HG03060 (cell line): Measurements from ENCODE around the gene CHST9.
"Not testable (repeated sequence)": the region's sequence is repeated elsewhere in the genome, so short reads cannot be mapped to it uniquely, and the experiment has no call there.

Experiments used
- ATAC-seq: cut with Tn5 transposase; IDR thresholded peaks from one replicate; pipeline ENCODE4 v1.9.1; 2021; ENCODE audit warnings: low read depth, moderate number of reproducible peaks; ENCODE audit not compliant: unreplicated experiment

The CHST9 gene

DNA sequence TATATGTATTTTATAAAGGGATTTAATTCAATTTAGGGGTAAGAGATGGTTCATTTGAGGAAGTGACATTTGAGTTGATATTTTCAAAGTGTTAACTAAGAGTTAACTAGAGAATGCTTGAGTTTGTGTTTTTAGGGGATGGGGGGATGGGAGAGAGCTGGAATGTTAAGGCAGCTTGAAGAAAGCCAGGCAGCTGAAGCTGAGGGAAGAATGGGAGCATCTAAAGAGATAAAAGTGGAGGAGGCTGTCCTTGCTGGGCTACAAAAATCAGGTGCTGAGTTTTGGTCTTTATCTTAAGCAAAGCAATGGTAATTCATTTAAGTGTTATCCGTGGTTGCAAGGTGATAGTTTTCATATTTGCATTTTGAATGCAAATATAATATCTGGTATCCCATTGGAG, 9.2 kb downstream of the CHST9 start:
- no peak for ATAC-seq

DNA sequence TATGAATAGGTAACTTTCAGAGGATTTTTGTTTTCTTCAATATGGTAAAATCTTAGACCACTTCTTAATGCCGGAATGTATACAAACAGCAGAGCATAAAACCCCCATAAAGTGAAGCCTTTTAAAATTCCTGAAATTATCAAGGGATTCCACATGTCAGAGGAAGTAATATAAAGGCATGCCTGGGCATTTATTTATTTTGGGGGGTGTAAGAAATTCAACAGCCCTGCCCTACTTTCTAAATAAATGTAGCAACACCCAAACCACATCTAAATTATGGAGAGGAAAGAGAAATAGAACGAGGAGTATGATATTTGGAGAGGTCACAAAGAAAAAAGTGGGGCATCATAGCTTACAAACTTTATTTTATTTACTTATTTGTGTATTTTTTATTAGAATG, 9.9 kb downstream of the CHST9 start:
- ATAC-seq, result no peak

DNA sequence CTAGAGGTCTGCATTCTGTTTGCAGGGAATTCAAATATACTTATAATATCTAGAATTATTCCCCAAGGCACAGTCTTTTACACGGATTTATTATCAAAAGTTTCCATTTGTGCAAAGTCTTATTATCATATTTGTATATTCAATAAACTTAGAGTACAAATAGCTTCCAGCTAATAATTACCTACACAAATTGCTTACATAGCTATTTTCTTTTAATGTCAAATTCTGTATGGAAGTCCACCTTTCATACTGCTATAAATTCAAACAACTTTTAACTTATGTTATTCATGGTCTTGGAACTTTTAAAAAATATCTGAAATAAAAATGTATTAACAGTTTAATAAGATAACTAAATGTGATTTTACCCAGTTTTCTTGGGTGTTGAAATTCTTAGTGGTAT, 13.1 kb downstream of the CHST9 start:
- ATAC-seq, result no peak

DNA sequence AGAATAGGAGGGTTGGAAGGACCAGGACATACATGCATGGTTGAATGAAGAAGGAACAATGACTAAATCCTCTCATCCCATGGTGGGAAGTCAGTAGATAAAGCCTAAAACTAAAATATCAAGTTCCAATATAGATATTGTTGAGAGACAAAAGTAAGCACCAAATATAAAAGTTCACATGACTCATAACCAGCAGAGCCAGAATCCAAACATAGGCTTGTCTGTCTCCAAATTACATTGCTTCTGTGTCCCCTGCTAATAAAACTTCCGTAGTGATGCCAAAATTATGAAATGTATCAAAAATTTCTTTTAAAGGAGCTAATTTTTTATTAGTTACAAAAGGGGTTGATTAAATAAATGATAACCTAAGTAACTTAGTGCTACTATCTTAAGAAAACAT, 19.7 kb downstream of the CHST9 start:
- no peak for ATAC-seq

DNA sequence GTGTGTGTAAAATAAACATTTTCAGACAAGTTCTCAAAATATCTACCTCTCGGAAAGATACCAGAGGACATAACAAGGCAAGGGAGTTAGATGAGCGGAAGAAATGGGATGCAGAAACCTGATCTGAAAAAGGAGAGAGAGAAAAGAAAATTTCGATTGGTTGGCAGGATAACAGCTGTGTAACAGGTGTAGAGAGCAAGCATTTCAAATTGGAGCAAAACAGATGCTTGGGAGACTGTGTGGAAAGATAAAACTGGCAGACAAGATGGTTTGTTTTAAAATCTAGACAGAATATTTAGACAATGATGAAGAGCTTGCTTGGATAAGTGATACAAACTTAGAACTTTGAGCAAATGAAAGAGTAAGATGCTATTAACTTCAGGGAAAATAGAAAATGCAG, 20.2 kb downstream of the CHST9 start:
- no peak for ATAC-seq

DNA sequence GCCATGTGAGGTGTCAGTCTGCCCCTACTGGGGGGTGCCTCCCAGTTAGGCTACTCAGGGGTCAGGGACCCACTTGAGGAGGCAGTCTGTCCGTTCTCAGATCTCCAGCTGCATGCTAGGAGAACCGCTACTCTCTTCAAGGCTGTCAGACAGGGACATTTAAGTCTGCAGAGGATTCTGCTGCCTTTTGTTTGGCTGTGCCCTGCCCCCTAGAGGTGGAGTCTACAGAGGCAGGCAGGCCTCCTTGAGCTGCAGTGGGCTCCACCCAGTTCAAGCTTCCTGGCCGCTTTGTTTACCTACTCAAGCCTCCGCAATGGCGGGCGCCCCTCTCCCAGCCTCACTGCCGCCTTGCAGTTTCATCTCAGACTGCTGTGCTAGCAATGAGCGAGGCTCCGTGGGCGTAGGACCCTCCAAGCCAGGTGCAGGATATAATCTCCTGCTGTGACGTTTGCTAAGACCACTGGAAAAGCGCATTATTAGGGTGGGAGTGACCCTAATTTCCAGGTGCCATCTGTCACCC, 21.9 kb downstream of the CHST9 start:
- not testable (repeated sequence) for ATAC-seq

DNA sequence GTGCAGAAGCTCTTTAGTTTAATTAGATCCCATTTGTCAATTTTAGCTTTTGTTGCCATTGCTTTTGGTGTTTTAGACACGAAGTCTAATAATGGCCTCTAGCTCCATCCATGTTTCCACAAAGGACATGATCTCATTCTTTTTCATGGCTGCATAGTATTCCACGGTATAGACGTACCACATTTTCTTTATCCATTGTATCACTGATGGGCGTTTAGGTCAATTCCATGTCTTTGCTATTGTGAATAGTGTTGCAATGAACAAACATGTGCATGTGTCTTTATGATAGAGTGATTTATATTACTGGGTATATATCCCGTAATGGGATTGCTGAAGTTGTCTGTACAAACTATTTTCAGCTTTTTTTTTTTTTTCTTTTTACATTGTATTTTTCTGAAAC, 35.9 kb downstream of the CHST9 start:
- not testable (repeated sequence) for ATAC-seq

DNA sequence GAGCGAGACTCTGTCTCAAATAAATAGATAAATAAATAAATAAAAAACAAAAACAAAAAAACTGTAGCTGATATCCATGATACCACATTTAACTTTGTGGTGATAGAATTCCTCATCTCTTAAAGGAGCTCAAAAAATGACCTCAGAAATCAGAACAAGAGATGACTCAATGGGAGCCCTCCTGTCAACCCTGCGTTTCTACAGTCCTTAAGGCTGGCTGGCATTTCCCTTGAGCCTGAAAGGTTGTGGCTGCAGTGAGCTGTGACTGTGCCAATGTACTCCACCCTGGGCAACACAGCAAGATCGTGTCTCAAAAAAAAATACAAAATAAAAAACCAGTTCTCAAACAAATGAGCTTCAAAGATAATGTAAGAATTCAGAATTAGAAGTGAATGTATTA, 40.4 kb downstream of the CHST9 start:
- no peak for ATAC-seq

DNA sequence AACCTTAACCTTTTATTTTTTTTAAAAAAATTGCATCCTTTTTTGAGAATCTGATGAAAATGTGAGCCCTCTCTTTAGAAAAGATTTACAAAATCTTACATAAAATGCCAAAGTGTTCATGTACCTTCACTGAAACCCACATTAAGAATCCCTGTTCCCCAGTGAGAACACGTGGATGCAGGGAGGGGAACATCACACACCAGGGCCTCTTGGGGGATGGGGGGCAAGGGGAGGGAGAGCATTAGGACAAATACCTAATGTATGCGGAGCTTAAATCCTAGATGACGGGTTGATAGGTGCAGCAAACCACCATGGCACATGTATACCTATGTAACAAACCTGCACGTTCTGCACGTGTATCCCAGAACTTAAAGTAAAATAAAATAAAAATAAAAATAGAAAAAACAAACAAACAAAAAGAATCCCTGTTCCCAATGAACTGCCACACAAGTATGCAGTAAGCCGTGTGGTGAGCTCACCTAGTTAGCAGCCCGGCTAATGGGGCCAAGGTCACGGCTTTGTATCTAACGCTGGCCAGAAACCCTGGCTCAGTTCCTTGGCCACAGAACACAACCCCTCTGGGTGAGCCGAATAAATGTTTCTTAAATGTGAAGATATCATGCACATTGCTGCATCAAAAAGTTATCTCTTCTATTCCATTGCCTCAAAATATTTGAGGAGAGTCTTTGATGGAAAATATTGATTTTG, 41.4 kb downstream of the CHST9 start:
- ATAC-seq, result no peak

DNA sequence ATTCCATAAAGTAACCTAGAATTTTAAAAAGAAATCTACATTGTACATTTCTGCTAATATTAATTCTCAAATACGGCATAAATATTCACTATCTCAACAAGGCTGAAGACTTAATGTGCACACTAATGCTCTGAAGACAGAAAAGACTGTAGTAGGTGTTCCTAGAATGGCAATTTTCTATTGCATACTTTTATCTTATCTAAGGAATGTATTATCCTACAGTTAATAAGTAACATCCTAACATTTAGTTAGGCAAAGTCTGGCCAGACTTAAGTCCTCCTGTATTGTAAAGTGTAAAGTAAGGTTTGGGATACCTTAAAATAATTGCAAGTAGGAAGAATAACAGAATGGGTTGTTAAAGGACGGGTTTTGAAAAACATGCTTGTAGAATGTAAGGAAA, 42.2 kb downstream of the CHST9 start:
- no peak for ATAC-seq

DNA sequence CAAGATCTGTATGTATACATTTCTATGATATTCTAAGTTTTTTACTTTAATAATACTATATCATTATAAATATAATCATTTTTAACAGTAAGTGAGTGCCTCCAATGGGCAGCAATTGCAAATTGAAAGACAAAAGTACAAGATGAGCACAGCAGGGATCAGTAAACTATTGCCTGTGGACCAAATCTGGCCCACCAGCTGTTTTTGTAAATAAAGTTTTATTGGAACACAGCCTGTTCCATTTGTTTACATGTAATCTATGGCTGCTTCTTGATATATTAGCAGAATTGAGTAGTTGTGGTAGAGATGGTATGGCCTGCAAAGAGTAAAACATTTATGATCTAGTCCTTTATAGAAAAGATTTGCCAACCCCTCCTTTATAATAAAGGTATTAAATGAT, 43.2 kb downstream of the CHST9 start:
- ATAC-seq, result no peak

DNA sequence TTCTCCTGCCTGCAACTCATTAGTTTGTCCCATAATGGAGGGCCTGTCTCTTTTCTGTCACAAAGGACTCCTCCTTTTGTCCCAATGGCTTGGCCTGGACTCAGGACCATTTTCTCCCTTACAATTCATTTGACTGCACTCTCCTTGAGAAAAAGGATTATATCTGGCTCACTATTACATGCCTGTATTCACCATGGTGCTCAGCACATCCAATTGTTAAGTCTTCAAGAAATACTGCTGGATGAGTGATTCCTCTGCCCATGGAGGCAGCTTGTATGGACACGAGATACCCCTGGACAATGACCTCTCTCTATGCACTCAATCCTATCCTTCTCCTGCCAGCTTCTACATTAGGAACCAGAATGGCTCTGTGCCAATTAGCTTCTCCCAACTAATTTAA, 47.0 kb downstream of the CHST9 start:
- ATAC-seq, result no peak

DNA sequence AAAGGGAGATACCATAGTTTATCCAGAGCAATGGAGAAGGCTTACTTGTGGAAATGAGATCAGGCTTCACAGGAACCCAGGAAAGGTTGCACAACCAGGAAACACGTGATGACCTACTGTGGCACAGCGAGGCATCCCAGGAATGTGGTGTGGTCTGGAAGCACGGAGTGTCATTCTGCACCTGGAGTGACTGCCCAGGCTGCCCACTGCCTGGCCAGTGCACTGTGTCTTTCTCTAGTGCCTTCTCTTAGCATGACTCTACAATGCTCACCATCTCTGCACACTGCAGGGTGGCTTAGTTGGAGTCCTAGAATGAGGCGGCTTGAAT, 48.9 kb downstream of the CHST9 start:
- no peak for ATAC-seq

DNA sequence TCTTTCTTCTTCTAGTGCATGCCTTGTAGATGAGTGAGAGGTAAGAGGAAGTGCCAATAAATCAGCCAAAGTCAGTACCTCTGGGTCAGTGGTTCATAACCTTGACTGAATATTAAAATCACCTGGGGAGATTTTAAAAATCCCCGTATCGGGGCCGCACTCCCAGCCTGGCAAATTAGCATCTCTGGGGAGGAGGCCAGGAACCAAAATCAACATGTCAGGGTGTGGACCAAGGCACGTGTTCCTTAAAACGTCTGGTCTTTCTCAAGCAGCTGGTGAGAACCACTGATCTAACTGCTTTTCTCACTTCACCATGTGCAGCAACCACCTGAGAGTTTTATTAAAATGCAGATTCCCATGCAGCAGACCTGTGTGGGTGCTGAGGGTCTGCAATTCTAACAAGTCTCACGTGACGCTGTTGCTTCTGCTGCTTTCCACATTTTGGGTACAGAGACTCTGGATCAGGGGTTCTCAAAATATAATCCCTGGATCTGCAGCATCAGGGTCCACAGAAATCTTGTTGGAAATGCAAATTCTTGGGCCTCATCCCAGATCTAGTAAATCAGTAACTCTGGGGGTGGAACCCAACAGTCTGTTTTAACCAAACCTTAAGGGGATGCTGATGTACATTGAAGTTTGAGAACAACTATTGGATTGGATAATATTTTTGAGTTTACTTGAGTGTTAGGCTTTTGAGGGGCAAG, 49.5 kb downstream of the CHST9 start:
- ATAC-seq, result no peak

DNA sequence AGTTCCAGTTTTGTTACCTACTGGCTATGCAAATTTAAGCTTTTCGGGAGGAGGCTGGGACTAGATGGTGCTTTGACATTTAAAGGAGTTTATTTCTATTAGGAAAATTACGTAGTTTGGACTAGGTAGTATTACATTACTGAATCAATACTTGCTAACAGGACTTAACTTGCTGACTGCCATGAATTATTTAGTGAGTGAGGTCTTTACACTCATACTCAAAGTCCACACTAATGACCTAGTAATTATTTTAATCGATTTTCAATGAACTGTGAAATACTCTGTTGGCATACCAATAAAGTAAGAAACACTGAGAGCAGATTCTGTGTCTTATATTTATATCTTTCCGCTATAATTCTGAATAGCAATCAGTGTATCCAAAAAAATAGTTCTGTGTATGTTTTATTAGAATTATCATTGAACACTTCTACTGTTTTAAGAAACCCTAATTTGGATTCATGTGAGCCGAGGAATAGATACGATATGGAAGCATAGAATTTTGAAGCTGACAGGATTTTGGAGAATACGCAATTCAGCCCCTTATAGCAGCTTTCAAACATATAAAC, 55.0 kb downstream of the CHST9 start:
- ATAC-seq, result no peak

DNA sequence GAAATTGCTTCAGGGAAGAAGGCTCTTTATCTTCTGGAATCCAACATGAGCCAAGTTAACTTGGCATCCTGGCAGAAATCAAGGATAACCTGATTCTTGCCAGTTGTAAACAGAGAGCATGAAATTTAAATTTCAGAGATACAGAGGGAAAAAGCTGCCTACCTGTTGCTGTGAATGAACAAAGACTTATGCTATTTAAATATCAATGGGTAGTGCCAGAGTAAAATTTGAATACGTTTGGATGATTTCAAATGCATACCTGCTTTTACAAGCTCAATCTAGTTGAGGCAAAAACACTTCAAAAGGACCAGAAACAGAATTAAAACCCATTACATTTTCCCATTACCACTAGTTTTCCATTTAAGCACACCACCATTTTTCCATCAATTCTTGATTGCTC, 60.9 kb downstream of the CHST9 start:
- ATAC-seq, result no peak

DNA sequence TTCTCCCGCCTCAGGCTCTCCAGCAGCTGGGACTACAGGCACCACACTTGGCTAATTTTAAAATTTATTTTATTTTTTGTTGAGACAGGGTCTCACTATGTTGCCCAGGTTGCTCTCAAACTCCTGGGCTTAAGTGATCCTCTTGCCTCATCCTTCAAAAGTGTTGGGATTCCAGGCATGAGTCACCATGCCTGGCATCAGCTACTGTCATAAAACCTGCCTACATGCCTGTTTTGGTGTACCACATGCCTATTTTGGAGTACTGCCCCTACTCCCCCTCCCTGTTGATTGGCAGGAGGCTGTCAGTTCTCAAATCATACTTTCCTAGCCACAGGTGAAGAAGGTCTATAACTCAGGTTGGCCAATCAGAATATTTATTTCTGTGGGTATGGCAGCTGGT, 64.0 kb downstream of the CHST9 start:
- ATAC-seq, result no peak

DNA sequence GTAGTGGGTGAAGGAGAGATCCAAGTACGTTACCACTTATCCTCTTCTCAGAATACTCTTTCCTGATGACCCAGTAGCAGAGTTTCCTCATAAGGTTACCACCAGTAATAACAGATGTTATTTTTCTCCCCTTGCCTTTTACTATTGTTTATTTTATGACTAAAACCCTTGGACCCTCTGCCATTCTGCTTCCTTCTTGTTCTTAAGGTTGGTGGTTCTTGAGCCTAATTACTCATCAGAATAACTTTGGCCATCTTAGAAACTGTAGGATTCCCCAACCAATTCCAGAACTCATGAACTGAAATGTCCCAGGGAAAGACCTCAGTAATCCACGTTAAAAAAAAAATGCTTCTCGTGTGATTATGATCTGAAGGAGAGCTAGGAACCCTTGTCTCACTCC, 64.9 kb downstream of the CHST9 start:
- no peak for ATAC-seq

DNA sequence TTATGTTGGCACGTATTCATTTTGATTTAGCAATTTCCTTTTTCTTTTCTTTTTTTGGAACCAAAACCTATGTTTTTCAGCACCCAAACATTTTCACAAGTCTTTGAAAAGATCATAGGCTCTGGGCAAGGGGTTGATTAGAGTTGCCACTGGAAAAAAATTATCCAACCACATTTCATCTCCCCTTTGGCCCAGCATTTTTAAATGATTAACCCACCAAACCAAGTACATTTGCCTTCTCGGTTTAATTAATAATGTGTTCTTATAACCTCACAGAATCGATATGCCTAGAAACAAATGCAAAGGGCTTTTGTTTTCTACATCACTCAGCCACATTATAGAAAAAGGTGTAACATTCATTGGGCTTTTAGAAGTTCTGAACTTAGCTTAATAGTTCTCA, 66.1 kb downstream of the CHST9 start:
- ATAC-seq, result no peak

DNA sequence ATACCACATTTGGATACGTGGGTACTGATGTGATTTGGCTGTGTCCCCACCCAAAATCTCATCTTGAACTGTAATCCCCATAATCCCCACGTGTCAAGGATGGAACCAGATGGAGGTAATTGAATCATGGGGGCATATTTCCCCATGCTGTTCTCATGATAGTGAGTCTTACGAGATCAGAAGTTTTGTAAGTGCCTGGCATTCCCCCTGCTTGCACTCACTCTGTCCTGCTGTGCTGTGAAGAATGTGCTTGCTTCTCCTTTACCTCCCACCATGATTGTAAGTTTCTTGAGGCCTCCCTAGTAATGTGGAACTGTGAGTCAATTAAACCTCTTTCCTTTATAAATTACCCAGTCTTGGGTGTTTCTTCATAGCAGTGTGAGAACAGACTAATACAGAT, 70.3 kb downstream of the CHST9 start:
- ATAC-seq, result no peak

DNA sequence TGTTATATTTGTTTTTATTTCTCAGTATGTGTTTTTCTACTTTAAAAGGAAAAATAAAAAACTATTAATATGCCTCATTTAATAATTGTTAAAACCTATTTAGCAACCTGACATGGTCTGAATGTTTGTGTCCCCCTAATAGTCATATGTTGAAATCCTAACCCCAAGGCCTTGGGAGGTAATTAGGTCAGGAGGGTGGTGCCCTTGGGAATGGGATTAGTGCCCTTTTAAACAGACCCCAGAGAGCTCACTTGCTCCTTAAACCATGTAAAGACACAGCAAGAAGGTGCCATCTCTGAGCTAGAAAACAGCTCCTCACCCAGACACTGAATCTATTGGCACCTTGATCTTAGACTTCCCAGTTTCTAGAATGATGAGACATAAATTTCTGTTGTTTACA, 71.8 kb downstream of the CHST9 start:
- ATAC-seq, result no peak

DNA sequence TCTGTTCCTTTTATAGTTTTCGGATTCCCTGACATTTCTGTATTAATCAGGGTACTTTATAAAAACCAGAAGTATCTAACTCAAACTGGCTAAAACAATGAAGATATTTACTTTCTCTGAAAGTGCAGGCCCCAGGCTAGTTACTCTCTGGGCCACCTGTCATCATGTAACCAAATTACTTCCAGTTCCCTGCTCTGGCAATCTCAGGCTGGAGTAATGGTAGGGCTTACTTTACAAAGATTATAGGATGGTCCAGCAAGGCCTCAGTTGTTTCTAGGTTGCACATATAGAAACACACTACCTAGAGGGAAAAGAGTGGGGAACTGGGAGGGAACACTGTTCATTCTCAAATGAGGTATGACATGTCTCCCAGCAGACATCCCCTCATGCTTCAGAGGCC, 74.8 kb downstream of the CHST9 start:
- no peak for ATAC-seq
